ENCODE results near the gene GSC2.

- TF ChIP-seq EGR1 (IDR thresholded peaks at IDR 0.05; ENCODE audit: borderline replicate concordance, low read depth, low read length) (no peak), RAD21 (IDR thresholded peaks at IDR 0.05 in 1 of 2, conservative IDR thresholded peaks at IDR 0.05 in 1 of 2; ENCODE audit: low read depth in 2 of 2, low read length in 2 of 2) (no peak), CHD1 (IDR thresholded peaks at IDR 0.05; ENCODE audit: low read depth, low read length) (no peak), CTCF (IDR thresholded peaks at IDR 0.05; ENCODE audit: control extremely low read depth in 1 of 3, insufficient read depth in 1 of 3, low read depth in 1 of 3, low read length in 3 of 3) (no peak), TCF12 (IDR thresholded peaks at IDR 0.05; ENCODE audit: low read depth, low read length) (no peak), RNF2 (IDR thresholded peaks at IDR 0.05; ENCODE audit: borderline replicate concordance, low read depth, low read length, missing control alignments, poor library complexity, severe bottlenecking) (no peak)
Measured at GRCh38 chr22:19110064-19110458, 40.0 kb downstream of the GSC2 start.

Data from H1 (cell line).